Measurements from ENCODE around the gene OPTC. TPM values are rescaled to one million over a fixed set of nuclear protein-coding genes. Genes with fewer than 3 reads are reported as not detected.

OPTC gene
- polyA plus RNA-seq, 2 of the 4 experiments (the other 2 are of a cell fraction), result not detected

DNA sequence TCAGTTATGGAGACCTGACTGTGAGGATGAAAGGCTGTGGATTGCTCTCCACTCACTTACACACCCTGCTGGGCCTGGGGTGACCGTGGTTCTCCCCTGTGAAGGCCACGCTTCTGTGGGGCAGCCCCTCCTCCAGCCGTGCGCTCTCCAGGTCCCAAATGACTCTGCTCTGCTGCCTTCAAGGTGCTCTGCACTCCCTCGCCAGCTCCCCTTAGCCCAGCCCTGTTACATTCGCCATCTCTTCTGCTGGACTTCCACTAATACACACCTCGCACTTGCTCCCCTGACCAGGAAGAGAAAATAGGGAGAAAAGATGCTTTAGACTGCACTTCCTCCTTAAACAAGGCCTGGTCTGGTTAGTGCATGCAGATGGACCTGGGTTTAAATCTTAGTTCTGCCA lies 24.6 kb downstream of the OPTC start:
- TF ChIP-seq FOSL2 (IDR thresholded peaks at IDR 0.05), result no peak
- no peak for TF ChIP-seq FOSL2 (CRISPR knock-in tag; IDR thresholded peaks at IDR 0.05)
- no peak for TF ChIP-seq RFX5 (IDR thresholded peaks at IDR 0.05)
- no peak for TF ChIP-seq JUNB (IDR thresholded peaks at IDR 0.05)
- no peak for TF ChIP-seq HOXB5 (CRISPR knock-in tag; IDR thresholded peaks at IDR 0.05)
- no peak for TF ChIP-seq SREBF2 (IDR thresholded peaks at IDR 0.05)
- TF ChIP-seq ESRRA (IDR thresholded peaks at IDR 0.05; ENCODE audit: borderline replicate concordance, low read length), result no peak
- no peak for TF ChIP-seq TFCP2L1 (CRISPR knock-in tag; IDR thresholded peaks at IDR 0.05)
- TF ChIP-seq MYC (IDR thresholded peaks at IDR 0.05; ENCODE audit: borderline replicate concordance, low read length), result no peak
- TF ChIP-seq MAZ (IDR thresholded peaks at IDR 0.05; ENCODE audit: borderline replicate concordance, low read depth, low read length), result no peak
- peak overlapping the region in 1 of 2 experiments; percentile 21; a peak in 1 of 6 replicates for H3K27ac ChIP-seq
- H3K9me3 ChIP-seq, result no peaks in the 10 kb centered on the region
- DNase-seq (ENCODE audit: low read depth in 1 of 2, low spot score in 1 of 2) (no peak), FAIRE-seq (no peak), ATAC-seq (no peak)
- WGBS (ENCODE audit: missing lambda C conversion rate), result 89% methylated on average over 7 of the region's 7 CpGs
- POLR2A ChIA-PET, result no interaction called here
- no peak overlapping the region for H3K4me3 ChIP-seq
- H3K4me1 ChIP-seq, result peaks cover 30% of the 10 kb centered on the region
- CTCF ChIA-PET, result interaction anchor here (0.7 to 3.5 kb wide), 7 partner anchors 11 to 184 kb away, joined by 3 to 22 read pairs (median 3); no protein-coding TSS in a partner anchor
- no peak overlapping the region for H3K4me2 ChIP-seq

DNA sequence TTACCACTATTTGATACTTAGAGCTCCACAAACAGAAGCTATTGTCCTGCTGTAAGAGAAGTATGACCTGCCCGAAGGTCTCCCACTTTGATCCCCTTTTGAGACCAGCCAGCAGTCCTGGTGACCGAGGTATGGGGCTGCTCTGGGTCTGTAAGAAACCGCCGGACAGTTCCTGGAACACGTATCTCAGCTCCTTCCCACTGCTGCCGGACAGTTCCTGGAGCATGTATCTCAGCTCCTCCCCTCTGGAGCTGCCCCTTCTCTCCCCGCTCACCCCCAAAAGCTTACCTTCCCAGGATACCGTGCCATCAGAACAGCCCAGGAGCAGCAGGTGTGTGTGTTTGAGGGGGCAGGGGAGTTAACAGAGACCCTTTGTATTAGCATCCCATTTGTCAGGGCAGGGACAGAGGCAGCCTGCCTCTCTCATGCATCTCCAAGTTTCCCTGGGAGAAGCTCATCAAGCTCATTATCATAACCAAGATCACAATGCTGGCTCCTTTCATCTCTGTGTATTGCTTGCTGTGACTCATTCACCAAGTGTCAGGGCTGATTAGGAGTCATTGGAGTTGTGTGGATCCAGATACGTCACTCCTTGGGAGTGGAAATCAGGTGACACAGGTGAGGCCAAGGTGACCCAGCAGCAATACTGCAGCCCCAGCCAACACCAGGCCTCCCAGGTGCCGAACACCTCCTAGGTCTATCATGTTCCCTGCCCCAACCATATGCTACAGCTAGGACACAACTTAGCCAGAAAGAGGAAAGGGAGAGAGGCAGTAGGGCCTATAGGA lies 25.3 kb downstream of the OPTC start:
- Histone ChIP-seq H3K4me1 (peaks cover 23% of the 10 kb centered on the region), H3K4me2 (no peak overlapping the region), H3K9me3 (no peaks in the 10 kb centered on the region), H3K4me3 (no peak overlapping the region), H3K27ac (peak overlapping the region in 1 of 2 experiments; percentile 73; a peak in 2 of 6 replicates)
- TF ChIP-seq NPAS2 (CRISPR knock-in tag; IDR thresholded peaks at IDR 0.05; ENCODE audit: borderline replicate concordance) (no peak), POLR2AphosphoS2 (conservative IDR thresholded peaks at IDR 0.05; ENCODE audit: low read length) (no peak), HDAC2 (IDR thresholded peaks at IDR 0.05) (no peak), JUN (IDR thresholded peaks at IDR 0.05) (no peak), PHF8 (IDR thresholded peaks at IDR 0.05; ENCODE audit: borderline replicate concordance, low read depth) (no peak), CHD4 (IDR thresholded peaks at IDR 0.05; ENCODE audit: borderline replicate concordance) (no peak), POLR2A (IDR thresholded peaks at IDR 0.05; ENCODE audit: low read length) (no peak), CBX2 (IDR thresholded peaks at IDR 0.05; ENCODE audit: borderline replicate concordance, low read depth) (no peak)
- TF ChIP-seq, protein P1, sequence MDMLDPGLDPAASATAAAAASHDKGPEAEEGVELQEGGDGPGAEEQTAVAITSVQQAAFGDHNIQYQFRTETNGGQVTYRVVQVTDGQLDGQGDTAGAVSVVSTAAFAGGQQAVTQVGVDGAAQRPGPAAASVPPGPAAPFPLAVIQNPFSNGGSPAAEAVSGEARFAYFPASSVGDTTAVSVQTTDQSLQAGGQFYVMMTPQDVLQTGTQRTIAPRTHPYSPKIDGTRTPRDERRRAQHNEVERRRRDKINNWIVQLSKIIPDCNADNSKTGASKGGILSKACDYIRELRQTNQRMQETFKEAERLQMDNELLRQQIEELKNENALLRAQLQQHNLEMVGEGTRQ (IDR thresholded peaks at IDR 0.05), result no peak
- no peak for ATAC-seq
- FAIRE-seq, result no peak
- ChIA-PET CTCF (interaction anchor here (0.6 to 3.5 kb wide), 7 partner anchors 11 to 183 kb away, joined by 3 to 22 read pairs (median 3); no protein-coding TSS in a partner anchor), POLR2A (no interaction called here)
- WGBS (ENCODE audit: missing lambda C conversion rate), result 88% methylated on average over 10 of the region's 10 CpGs
- no peak for DNase-seq (ENCODE audit: low read depth in 1 of 2, low spot score in 1 of 2)

DNA sequence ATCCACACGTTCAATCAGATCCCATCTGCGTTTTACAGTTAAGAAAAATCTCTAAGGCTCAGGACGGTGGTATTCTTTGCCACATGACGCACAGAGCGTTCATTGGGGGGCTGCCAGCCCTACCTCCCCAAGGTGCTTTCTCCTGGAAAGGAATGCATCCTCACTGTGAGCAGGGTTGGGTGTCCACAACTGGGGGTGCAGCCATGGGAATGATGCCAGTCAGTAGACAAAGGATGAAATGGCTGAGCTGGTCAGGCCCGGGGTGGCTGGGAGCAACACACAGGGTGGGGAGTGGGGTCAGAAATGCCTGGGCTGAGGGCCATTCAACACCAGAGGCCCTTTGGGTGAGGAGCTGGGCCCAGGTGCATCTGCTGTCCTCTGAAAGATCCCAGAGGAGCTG lies 25.9 kb downstream of the OPTC start:
- 86% methylated on average over 6 of the region's 6 CpGs for WGBS (ENCODE audit: missing lambda C conversion rate)
- Histone ChIP-seq H3K9me3 (no peaks in the 10 kb centered on the region), H3K4me1 (peaks cover 19% of the 10 kb centered on the region), H3K4me3 (no peak overlapping the region), H3K4me2 (peak overlapping the region; percentile 12; the same call in 2 of the 3 replicates), H3K27ac (peak overlapping the region; percentile 31 to 73; a peak in 4 of 6 replicates)
- ATAC-seq (no peak), DNase-seq (ENCODE audit: low read depth in 1 of 2, low spot score in 1 of 2) (no peak), FAIRE-seq (no peak)
- ChIA-PET CTCF (interaction anchor here (0.6 to 3.5 kb wide), 6 partner anchors 11 to 183 kb away, joined by 3 to 22 read pairs (median 4); no protein-coding TSS in a partner anchor), POLR2A (interaction anchor here (0.9 kb wide), 1 partner anchor 173 kb away, joined by 3 read pairs; no protein-coding TSS in a partner anchor)
- TF ChIP-seq KDM5A (IDR thresholded peaks at IDR 0.05) (no peak), ZSCAN20 (CRISPR knock-in tag; IDR thresholded peaks at IDR 0.05) (no peak), NR3C1 (IDR thresholded peaks at IDR 0.05) (no peak), RARB (CRISPR knock-in tag; IDR thresholded peaks at IDR 0.05) (no peak)

Data from A549 (cell line).